HG02798 (cell line): ENCODE results near the gene CGNL1.

ENCODE experiments used
- ATAC-seq: cut with Tn5 transposase; IDR thresholded peaks from one replicate; pipeline ENCODE4 v1.9.1; 2021; ENCODE audit warnings: mild to moderate bottlenecking; ENCODE audit not compliant: unreplicated experiment, poor library complexity

The CGNL1 gene

DNA sequence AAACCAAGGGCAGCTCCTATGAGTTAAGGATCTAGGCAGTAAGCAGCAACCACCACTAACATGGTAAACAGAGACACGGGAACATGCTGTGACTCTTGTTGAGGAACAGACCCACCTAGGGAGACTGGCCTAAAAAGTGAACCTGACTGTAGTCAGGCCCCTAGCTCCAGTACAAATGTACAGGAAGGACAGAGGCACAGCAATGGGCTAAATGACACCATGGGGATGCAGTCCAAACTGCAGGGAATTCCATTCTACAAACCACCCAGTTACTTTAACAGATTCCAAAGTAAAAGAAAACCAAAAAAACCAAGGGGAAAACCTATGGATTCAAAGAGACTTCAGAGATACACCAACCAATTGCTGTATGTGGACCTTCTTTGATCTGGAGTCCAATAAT is 28.2 kb upstream of the CGNL1 start:
- no peak for ATAC-seq

DNA sequence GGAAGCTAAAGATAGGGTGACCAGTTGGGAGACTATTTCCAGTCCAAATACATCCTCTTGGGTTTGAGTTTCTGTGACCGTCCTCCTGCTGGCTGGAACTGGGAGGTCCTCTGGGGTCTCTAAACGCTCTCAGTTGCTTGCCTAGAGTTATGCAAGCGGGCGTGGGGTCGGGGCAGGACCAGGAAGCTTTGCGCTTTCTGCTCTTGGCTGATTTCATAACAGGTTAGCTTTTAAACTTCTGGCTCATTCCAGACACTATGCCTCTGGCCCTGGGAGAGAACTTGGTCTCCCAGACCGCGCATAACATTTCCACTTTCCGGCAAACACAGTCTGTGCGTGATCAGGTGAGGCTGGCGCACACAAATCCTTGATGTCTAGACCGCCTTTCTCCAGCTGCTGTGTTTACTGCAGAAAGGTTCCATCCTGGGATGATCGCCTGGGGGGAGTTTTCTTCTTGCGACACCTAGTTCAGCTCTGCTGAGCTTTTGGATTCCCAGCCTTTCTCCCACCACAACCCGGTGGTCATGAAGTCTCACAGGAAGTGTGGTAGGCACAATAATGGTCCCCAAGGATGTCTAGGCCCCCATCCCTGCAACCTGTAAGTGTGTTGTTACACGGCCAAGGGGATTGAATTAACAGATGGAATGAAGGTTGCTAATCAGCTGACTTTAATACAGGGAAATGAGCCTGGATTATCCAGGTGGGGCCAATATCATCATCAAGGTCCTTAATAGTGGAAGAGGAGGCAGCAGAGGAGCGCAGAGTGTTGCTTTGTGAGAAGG is 23.6 kb upstream of the CGNL1 start:
- ATAC-seq, result no peak

DNA sequence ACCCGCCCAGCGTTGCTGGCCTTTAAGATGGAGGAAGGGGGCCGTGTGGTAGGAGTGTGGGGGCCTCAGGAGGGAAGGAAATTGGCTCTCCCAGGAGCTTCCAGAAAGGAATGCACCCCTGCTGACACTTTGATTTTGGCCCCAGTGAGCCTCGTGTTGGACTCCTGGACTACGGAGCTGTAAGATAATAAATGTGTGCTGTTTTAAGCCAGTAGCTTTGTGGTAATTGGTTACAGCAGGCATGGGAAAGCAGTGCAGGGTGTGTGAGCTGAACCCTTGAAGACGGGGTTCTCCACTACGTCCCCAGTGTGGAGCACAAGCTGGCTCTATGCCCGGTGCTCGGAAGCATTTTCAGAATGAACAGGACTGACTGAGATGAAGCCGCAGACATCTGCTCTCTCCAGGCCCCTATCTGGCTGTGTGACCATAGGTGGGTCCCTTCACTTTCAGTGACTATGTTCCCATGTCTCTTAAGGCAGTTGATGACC is 22.9 kb upstream of the CGNL1 start:
- no peak for ATAC-seq

DNA sequence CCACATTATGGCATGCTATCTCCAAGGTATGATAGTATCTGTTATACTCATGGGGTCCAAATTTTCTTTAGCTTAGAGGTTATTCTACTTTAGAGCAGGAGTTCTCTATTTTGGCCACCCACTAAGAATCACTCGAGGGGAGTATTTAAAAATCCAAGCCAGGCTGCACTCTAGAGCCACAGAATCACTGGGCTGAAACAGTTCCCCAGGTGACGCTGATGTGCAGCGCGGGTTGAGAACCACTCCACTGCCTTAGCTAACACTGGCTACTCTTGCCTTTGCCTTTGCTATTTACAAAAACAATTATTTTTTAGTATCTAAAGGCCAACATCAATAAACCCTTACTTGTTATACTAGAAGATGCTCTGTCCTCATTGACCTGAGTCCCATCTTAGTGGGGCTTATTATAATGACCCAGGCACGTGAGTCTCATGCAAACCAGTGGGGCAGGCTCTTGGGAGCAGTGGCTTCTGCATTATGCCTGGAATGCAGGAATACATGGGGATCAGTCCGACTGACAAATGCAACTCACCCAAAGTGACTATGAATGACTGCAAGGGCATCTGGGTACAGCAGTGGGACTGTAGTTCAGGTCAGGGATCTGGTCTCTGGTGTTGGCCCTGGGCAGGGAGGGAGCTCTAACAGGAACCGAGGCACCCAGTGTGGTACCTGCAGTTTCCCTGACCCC is 21.7 kb upstream of the CGNL1 start:
- no peak for ATAC-seq

DNA sequence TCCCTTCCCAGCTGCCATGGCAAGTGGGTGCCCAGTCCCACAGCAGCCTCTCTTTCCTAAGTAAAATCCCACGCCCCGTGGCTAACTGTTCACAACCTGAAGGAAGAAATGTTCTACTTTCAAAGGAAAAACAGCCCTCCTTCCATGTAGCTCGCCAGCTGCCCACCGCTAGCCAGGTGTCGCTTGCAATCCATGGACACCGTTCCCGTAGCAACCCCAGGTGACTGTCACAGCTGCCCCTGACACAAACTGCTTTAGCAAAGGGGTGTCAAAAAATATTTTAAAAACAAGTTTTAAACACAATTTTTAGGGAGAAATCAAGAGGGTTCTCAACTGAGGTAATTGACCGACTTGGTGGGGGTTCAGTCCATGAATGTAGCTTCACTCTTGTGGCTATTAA is 21.0 kb upstream of the CGNL1 start:
- ATAC-seq, result no peak

DNA sequence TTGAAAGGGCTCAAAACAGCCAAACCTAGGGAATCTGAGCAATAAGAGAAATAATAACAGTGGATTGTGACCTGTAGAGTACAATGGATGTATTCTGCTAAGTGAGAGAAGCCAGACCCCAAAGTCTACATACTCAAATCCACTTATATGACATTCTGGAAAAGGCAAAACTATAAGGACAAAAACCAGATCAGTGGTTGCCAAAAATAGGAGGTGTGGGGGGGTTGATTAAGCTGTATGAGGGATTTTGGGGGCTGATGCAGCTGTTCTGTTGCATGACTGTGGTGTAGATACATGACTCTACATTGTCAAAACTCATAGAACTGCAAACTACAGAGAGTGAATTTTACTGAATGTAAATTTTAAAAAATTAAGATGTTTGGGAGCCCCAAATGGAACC is 20.1 kb upstream of the CGNL1 start:
- no peak for ATAC-seq

DNA sequence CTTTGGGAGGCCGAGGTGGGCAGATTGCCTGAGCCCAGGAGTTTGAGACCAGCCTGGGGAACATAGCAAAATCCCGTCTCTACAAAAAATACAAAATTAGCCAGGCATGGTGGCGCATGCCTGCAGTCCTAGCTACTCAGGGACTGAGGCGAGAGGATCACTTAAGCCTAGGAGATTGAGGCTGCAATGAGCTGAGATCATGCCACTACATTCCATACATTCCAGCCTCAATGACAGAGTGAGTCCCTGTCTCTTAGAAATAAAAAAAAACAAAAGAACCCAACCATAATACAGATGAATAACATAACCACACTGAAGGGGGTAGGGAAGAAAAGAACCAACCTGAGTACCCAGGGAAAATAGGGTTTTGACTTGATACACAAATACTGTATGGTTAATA is 19.7 kb upstream of the CGNL1 start:
- no peak for ATAC-seq

DNA sequence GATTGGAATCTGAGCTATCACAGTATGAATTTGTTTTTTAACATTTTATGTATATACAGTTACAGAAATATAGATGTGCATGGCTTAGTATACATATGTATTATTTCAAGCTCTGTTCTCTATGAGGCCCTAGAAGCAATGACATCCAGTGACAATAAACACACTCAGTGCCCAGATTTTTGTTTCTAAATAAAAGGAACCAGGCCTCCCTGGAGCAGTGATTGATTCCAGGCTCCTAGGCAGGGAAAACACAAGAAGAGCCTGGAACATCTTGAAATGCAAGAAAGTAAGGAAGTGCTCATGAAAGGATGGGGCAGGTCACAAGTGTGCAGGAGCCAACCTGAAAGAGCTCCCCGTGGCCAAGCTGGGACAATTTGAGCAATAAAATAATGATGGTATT is 18.5 kb upstream of the CGNL1 start:
- no peak for ATAC-seq

DNA sequence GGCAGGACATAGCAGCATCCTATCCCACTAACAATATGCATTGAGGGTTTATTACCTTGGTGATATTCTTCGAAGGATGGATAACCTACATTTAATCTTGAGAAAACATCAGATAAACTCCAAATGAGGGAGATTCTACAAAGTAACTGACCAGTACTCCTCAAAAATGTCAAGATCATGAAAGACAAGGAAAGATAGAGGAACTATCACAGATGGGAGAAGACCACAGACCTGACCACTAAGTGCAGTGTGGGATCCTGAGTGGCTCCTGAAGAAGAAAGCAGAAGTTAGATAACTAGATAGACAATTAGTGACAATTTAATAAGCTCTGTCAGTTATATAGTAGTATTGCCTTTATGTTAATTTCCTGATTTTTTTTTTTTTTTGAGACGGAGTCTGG is 17.7 kb upstream of the CGNL1 start:
- no peak for ATAC-seq

DNA sequence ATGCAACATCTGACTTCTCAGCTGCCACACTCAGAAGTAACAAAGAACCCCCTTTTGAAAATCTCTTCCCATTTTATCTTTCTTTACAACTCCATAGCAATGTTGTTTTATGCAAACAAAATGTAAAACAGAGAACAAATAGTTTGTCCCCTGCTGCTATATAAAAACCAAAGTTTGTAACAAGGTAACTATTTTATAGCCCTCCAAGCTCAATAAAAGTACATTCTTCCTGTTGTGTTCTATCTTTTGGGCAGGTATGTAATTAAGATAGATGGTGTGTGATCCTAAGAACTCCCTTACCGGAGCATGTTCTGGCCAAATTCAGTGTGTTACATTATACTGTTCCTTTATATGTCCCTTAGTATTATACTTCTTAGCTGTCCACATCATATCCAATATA is 12.6 kb upstream of the CGNL1 start:
- no peak for ATAC-seq

DNA sequence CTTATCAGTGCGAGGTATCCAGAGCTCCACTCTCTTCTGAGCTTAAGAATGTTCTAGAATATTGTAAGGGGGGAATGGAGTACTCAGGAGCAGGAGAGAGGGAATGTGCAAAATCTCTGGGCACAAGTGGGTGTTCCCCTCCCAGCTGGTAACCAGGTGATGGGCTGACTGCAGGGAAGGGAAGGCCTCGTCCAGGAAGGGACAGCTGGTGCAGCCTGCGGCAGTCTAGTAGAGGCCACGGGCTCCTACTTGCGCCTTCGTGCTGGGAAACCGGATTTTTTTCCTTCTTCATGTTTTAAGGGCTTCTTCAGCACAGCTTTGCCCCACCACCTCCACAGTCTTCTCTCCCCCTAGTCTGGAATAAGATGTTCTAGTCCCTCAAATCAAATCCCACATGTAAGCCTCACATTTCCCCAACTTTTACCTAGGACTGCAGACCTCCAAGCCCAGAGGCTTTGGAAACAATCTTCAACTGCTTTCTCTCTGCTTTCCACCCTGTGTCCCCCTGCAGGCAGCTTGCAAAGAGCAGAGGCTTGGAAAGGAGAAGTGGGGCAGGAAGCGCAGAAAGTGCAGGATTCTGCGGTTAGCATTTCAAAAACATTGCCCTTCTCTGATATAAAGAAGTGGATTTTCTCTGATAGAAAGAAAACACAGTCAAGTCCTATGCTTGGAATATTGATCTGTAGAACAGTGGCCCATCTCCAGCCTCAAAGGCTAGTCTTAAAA is 11.9 kb upstream of the CGNL1 start:
- ATAC-seq, result no peak

DNA sequence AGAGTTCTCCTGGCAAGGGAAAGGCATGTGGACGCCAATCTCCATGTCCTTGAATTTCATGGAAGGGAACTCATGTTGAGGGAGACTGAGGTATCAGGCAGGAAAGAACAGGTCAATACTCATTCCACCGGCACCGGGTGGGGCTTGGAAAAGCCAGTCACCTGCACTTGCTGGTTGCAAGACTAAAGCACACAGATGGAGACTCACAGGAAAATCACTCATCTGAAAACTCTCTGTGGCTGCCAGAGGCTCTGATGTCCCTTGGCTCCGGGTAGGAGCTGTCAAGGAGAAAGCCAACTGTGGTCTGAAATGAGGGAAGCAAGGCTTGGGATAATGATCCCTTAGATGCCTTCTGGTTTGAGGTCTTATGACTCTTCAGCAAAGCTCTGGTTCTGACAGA is 8.7 kb upstream of the CGNL1 start:
- ATAC-seq, result no peak

DNA sequence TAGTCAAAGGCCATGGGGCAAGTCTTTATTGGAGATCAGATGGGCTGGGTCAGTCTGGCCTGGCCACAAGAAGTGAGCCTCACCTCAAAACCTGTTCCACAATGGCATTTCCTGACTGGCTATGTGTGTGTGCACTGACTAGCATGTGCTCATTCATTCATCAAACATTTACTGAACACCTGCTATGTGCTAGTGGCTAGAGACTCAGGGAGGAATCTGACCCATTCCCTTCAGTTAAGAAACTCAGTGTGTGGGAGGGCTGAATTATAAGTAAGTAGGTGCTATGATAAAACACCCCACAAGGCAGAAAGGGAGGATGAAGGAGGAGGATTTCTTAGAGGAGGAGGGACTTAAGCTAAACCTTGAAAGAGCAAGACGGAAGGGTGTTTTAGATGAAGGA is 5.4 kb upstream of the CGNL1 start:
- no peak for ATAC-seq

DNA sequence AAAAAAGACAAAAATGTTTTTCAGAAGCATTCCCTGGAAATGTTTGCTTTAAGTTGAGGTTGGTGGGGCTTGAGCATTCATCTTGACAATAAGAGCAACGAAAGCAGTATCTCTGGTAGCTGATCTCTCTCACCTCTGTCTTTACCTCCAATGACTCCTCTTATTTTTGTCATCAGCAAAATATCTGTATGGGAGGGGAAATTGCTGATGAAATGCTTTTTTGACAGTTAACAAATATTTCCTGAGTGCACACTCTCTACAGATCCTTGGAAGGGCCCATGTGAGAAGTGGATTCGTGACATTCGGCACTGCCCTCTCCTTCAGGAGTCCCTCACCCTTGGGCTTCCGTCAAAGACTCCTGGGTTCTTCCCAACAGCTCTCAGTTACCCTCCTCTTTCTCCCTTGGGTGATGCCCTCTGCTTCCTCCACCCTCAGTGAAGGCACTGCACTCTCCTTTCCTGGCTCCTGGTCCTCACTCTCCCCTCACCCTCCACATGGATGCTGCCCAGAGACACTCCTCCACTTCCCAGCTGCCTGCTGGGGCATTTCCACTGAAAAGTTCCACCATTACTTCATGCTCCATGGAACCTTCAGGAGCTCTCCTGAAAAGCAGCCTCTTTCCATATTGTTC is 2.9 kb upstream of the CGNL1 start:
- ATAC-seq, result no peak

DNA sequence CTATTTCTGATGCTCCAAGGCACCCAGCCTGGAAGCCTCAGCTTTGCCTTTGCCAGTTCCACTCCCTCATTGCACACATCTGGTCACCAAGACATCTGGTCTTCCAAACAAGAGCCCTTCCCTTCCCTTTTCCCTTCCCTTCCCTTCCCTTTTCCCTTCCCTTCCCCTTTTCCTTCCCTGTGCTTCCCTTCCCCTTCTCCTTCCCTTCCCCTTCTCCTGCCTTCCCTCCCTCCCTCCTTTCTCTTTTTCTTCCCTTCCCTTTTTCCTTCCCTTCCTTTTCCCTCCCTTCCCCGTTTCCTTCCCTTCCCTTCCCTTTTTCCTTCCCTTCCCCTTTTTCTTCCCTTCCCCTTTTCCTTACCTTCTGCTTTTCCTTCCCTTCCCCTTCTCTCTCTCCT is 2.4 kb upstream of the CGNL1 start:
- no peak for ATAC-seq

DNA sequence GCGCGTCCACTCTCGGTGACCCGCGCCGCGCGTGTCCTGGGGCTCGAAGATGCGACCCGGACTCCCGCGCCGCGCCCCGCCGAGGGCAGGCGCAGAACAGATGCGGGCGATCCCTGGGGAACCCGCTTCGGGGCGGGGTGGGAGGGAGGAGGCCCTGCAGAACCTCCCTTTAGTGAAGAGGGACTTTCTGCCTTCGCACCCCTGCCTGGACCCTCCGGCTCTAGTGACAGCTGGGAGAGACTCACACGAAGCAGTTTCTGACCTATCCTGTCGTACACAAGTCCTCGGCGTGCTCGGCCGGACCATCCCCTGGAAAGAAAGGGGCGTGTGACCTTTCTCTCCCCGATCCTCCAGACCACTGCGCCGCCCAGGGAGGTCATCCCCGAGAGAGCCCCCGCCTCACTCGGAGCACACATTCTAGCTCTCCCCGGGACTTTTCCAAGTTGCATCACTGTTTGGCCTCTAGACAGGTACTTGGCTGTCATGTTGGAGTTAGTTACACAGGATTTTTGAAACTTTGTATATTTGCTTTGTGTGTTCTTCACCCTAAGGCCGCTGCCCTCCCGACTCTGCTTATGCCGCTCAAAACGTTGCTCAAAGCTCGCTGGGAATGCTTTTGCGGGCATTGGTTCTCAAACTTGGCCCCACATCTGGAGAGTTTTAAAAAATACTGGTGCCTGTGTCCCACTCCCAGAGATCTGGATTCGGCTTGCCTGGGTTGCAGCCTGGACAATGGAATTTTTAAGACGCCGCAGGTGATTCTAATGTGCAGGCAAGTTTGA is 582 bp downstream of the CGNL1 start:
- no peak for ATAC-seq

DNA sequence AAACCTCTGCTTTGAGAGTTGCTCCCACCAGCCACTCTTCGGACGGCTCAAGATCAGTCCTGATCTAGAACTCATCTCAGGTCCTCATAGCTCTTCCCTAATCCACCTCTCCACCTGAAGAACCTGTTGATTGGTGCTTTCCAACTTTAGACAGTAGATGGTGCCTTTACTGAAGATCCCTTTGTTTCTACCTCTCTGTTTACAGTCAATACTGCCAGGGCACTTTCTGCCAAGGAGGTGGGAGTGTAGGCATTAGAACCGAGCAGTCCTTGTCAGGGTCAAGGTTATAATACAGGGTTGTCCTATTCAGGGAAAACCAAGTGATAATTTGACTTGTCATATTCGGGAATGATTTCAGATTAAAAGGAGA is 1.2 kb downstream of the CGNL1 start:
- ATAC-seq, result no peak

DNA sequence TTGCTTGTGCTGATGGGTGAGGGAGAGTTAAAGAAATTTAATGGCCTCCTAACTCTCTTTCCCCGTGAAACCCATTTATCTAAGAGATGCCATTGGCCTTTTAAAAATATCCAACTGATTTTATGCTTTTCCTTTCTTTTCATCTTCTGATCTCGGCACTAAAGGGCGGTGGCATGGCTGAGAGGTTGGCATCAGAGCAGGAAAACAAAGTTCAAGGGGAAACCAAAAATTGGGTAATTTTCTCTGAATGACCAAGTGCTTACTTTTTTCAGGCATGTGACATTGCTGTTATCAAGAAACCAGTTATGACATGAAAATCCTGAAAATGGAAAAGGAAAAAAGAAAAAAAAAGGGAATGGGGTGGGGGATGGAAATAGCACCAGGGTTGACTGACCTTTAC is 3.2 kb downstream of the CGNL1 start:
- no peak for ATAC-seq

DNA sequence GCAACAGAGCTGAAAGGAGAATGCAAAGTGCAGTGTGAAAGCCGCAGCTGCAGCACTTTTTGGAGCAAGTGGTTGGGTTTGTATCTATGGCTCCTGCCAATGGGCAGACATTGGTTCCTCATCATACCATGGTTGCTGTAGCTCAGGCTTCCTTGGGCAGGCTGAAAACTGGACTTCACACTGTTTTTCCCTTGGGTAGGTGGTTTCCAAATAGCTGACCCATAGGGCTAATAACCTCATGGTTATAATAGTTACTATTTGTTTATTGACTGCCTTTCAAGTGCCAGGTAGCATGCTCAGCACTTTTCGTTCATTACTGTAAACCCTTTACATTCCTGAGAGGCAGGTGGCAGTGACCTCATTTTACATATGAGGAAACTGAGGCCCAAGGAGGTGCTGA is 4.5 kb downstream of the CGNL1 start:
- no peak for ATAC-seq

DNA sequence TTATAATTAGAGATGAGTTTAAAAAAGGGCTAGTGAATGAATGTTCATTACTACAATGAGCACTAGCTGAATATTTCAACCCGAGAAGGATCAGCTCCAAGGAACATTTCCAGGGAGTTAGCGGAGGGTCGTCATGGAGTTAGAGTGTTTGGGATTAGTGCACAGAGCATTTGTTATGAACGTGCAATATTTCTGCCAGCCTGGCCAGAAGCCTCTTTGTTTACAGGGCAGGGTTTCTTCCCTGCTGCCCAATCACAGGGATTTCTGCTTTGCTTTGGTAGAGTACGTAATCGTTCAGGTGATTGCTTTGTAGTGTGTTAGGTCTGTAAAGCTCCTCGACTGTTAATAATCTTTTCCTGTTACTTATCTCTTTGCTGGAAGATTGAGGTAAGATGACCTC is 5.9 kb downstream of the CGNL1 start:
- ATAC-seq, result no peak
